Neural crest cell (in vitro differentiated cells): ENCODE data around the gene MINAR2. TPM values are rescaled to one million over a fixed set of nuclear protein-coding genes. Genes with fewer than 3 reads are reported as not detected.

Experiments used
- DNase-seq: peaks from one replicate; pipeline ENCODE4 v3.0.0; 2021; ENCODE audit warnings: low read depth, mixed read lengths, low spot score
- H3K27ac Mint-ChIP-seq: one replicate; pipeline ENCODE4 v1.8.0; 2021; ENCODE audit warnings: mild to moderate bottlenecking, mixed read lengths; ENCODE audit not compliant: unreplicated experiment
- H3K27me3 Mint-ChIP-seq: 2 replicates; pipeline ENCODE4 v1.8.0; 2021; ENCODE audit warnings: low read depth, mild to moderate bottlenecking, mixed read lengths
- H3K36me3 Mint-ChIP-seq: 2 replicates; pipeline ENCODE4 v1.8.0; 2021; ENCODE audit warnings: low read depth, mild to moderate bottlenecking, mixed read lengths
- H3K4me1 Mint-ChIP-seq: 2 replicates; pipeline ENCODE4 v1.8.0; 2021; ENCODE audit warnings: mixed read lengths
- H3K4me3 Mint-ChIP-seq: one replicate; pipeline ENCODE4 v1.8.0; 2021; ENCODE audit warnings: mild to moderate bottlenecking, mixed read lengths
- H3K9me3 Mint-ChIP-seq: 2 replicates; pipeline ENCODE4 v1.8.0; 2021; ENCODE audit warnings: mixed read lengths
- total RNA-seq: library from RNA; stranded (reverse); gene quantifications from 2 replicates; pipeline ENCODE4 v1.2.1, GENCODE V29; 2021
- TF ChIP-seq, protein P1 (sequence below): fragments of 200-600 bp; sonication (generic); conservative IDR thresholded peaks from 2 replicates; pipeline ENCODE4 v1.5.0; 2021; ENCODE audit warnings: antibody characterized with exemption, mild to moderate bottlenecking

MINAR2 gene
- total RNA-seq, 1 donor from 2014 or later: 0.09 TPM

DNA sequence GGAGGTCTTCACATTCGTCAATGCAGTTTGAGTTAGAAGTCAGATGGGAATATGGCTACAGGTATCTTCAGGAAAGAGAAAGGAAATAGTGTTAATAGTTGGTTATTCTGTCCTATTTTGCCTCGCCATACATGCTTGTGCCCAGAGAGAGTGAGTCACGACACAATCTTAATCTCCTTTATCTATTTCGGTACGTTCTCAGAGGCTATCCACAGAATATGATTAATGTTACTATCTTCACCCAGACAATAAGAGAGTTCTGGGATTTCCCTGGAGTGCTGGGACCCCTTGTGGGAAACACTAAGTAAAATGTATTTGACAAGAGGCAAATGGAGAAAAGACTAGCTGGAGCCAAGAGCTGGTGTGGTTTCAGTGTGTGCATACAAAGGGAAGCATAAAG, 25.5 kb downstream of the MINAR2 start:
- H3K36me3 Mint-ChIP-seq: no peaks in the 10 kb centered on the region
- H3K9me3 Mint-ChIP-seq: no peaks in the 10 kb centered on the region
- no peak overlapping the region for H3K27ac Mint-ChIP-seq
- H3K4me3 Mint-ChIP-seq: no peak overlapping the region
- H3K4me1 Mint-ChIP-seq: no peaks in the 10 kb centered on the region
- no peaks in the 10 kb centered on the region for H3K27me3 Mint-ChIP-seq
- TF ChIP-seq, protein P1, sequence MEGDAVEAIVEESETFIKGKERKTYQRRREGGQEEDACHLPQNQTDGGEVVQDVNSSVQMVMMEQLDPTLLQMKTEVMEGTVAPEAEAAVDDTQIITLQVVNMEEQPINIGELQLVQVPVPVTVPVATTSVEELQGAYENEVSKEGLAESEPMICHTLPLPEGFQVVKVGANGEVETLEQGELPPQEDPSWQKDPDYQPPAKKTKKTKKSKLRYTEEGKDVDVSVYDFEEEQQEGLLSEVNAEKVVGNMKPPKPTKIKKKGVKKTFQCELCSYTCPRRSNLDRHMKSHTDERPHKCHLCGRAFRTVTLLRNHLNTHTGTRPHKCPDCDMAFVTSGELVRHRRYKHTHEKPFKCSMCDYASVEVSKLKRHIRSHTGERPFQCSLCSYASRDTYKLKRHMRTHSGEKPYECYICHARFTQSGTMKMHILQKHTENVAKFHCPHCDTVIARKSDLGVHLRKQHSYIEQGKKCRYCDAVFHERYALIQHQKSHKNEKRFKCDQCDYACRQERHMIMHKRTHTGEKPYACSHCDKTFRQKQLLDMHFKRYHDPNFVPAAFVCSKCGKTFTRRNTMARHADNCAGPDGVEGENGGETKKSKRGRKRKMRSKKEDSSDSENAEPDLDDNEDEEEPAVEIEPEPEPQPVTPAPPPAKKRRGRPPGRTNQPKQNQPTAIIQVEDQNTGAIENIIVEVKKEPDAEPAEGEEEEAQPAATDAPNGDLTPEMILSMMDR: no peak
- no peak for DNase-seq

DNA sequence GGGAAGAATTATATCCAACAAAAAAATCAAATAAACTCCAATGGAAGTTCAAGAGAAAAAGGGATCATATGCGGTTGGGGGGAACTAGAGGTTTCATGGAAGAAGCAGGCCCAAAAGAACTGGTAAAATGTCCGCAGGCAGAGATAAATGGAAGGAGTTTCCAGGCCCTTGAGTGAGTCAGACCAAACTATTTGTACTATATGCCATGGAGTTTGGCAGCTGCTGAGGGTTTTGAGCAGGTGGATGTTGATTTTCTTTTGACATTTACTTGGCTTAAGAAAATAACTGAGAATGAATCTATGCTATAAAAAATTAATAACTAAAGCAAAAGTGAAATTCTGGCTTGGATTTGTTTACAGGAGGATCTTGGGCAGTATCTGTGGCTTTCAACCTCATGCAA, 33.7 kb downstream of the MINAR2 start:
- H3K27me3 Mint-ChIP-seq: no peaks in the 10 kb centered on the region
- H3K9me3 Mint-ChIP-seq: peaks cover 2% of the 10 kb centered on the region
- no peak overlapping the region for H3K27ac Mint-ChIP-seq
- H3K4me3 Mint-ChIP-seq: no peak overlapping the region
- H3K36me3 Mint-ChIP-seq: no peaks in the 10 kb centered on the region
- no peaks in the 10 kb centered on the region for H3K4me1 Mint-ChIP-seq
- TF ChIP-seq, protein P1: no peak
- DNase-seq: no peak

DNA sequence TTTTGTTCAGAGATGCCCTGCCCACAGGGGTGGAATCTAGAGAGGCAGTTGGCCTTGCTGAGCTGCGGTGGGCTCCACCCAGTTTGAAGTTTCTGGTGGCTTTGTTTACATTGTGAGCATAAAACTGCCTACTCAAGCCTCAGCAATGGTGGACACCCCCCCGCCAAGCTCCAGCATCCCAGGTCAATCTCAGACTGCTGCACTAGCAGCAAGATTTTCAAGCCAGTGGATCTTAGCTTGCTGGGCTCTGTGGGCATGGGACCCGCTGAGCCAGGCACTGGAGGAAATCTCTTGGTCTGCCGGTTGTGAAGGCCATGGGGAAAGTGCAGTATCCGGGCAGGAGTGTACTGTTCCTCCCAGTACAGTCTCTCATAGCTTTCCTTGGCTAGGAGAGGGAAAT, 55.5 kb downstream of the MINAR2 start:
- Mint-ChIP-seq H3K27me3 (no peaks in the 10 kb centered on the region), H3K36me3 (peaks cover 7% of the 10 kb centered on the region), H3K27ac (no peak overlapping the region), H3K9me3 (peaks cover 11% of the 10 kb centered on the region), H3K4me3 (no peak overlapping the region), H3K4me1 (no peaks in the 10 kb centered on the region)
- TF ChIP-seq, protein P1: no peak
- no peak for DNase-seq

DNA sequence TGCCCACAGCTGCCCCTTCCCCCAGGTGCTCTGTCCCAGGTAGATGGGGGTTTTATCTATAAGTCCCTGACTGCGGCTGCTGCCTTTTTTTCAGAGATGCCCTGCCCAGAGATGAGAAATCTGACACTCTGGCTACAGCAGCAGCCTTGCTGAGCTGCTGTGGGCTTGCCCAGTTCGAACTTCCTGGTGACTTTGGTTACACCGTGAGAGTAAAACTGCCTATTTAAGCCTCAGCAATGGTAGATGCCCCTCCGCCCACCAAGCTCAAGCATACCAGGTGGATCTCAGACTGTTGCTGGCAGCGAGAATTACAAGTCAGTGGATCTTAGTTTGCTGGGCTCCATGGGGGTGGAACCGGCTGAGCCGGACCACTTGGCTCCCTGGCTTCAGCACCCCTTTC, 56.8 kb downstream of the MINAR2 start:
- no peaks in the 10 kb centered on the region for H3K4me1 Mint-ChIP-seq
- H3K27ac Mint-ChIP-seq: no peak overlapping the region
- DNase-seq: no peak
- H3K4me3 Mint-ChIP-seq: no peak overlapping the region
- TF ChIP-seq, protein P1: no peak
- no peaks in the 10 kb centered on the region for H3K27me3 Mint-ChIP-seq
- peaks cover 2% of the 10 kb centered on the region for H3K9me3 Mint-ChIP-seq
- H3K36me3 Mint-ChIP-seq: no peaks in the 10 kb centered on the region

DNA sequence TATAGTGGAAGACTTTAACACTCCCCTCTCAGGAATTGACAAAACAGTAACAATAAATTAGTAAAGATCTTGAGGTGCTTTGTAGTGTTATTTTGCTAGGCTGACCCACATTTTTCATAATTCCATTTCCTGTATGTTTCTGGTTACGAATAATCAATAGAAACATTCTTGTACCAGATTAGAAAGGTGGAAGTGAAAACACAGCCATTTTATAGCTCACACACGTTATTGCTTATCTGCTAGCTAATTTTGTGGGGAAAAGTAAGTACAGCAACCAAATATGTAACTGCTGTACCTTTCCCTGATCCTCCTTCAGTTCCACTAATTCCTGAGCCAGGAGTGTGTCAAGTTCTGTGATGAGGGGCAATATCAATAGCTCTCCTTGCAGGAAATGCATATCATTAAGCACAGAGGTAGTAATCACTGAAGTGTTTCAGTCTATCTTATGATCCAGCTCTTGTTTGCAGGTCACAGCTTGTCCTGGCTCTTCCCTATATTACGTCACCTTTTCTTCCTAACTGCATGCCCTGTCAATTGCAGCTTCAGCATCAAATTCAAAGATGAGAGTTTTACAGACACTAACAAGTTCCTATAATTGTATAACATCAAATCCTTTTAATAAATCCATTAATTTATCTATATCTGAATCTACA, 59.4 kb downstream of the MINAR2 start:
- H3K4me3 Mint-ChIP-seq: no peak overlapping the region
- no peak for DNase-seq
- TF ChIP-seq, protein P1: no peak
- H3K36me3 Mint-ChIP-seq: no peaks in the 10 kb centered on the region
- no peak overlapping the region for H3K27ac Mint-ChIP-seq
- H3K27me3 Mint-ChIP-seq: no peaks in the 10 kb centered on the region
- no peaks in the 10 kb centered on the region for H3K4me1 Mint-ChIP-seq
- H3K9me3 Mint-ChIP-seq: peaks cover 1% of the 10 kb centered on the region

Other genes starting within 250 kb of the MINAR2 start
- 0.91 and 0.98 TPM in 2 replicates for gene CHSY3, start 156.4 kb downstream of the MINAR2 start, total RNA-seq